Liver (tissue), 9 donors: Measurements from ENCODE around the gene ATAD3A. TPM values are rescaled to one million over a fixed set of nuclear protein-coding genes. Genes with fewer than 3 reads are reported as not detected.
"Not testable (repeated sequence)": the region's sequence is repeated elsewhere in the genome, so short reads cannot be mapped to it uniquely, and the experiment has no call there.

Experiments used
- DNase-seq: peaks from one replicate; pipeline ENCODE4 v3.0.0-alpha.2; 2017; ENCODE audit warnings: low spot score
- H3K27ac ChIP-seq, 2 donors: one replicate each; pipeline ENCODE4 v1.7.0; 2013; ENCODE audit warnings: inconsistent platforms in 2 of 2, low read length in 2 of 2, control low read depth in 1 of 2, low read depth in 1 of 2, mild to moderate bottlenecking in 1 of 2
- H3K27me3 ChIP-seq, 4 donors: one replicate each; pipeline versions ENCODE4 v1.6.1 to v1.7.0; 2013; ENCODE audit warnings: low read length in 3 of 4, inconsistent platforms in 1 of 4, mild to moderate bottlenecking in 1 of 4, moderate library complexity in 1 of 4; ENCODE audit not compliant: control insufficient read depth in 4 of 4, insufficient read depth in 4 of 4
- H3K36me3 ChIP-seq, 4 donors: one replicate each; pipeline versions ENCODE4 v1.6.1 to v1.7.0; 2013; ENCODE audit warnings: low read length in 3 of 4, mild to moderate bottlenecking in 3 of 4, low read depth in 1 of 4, moderate library complexity in 1 of 4; ENCODE audit not compliant: control insufficient read depth in 4 of 4, insufficient read depth in 3 of 4
- H3K4me1 ChIP-seq, 4 donors: one replicate each; pipeline versions ENCODE4 v1.6.1 to v1.7.0; 2013; ENCODE audit warnings: low read length in 3 of 4, mild to moderate bottlenecking in 3 of 4, moderate library complexity in 1 of 4; ENCODE audit not compliant: control insufficient read depth in 4 of 4, insufficient read depth in 4 of 4
- H3K4me3 ChIP-seq, 3 donors: one replicate each; pipeline versions ENCODE4 v1.6.1 to v1.7.0; 2013; ENCODE audit warnings: low read length in 3 of 3, control low read depth in 1 of 3, low read depth in 1 of 3, mild to moderate bottlenecking in 1 of 3
- H3K9ac ChIP-seq, 2 donors: one replicate each; pipeline ENCODE4 v1.7.0; 2013; ENCODE audit warnings: low read length in 2 of 2, mild to moderate bottlenecking in 2 of 2, moderate library complexity in 2 of 2, control low read depth in 1 of 2, low read depth in 1 of 2
- H3K9me3 ChIP-seq, 4 donors: one replicate each; pipeline versions ENCODE4 v1.6.1 to v1.7.0; 2013; ENCODE audit warnings: low read length in 3 of 4; ENCODE audit not compliant: control insufficient read depth in 4 of 4
- EGR1 ChIP-seq, 2 donors: IDR thresholded peaks; 2 replicates each; pipeline ENCODE4 v1.6.1; 2016 to 2018; ENCODE audit warnings: antibody characterized with exemption in 2 of 2, low read depth in 2 of 2
- FOXA2 ChIP-seq: IDR thresholded peaks from 2 replicates; pipeline ENCODE4 v1.6.1; 2016; ENCODE audit warnings: antibody characterized with exemption
- GABPA ChIP-seq, 2 donors: IDR thresholded peaks in 1 of 2; conservative IDR thresholded peaks in 1 of 2; 2 replicates each; pipeline ENCODE4 v1.6.1; 2016; ENCODE audit warnings: antibody characterized with exemption in 2 of 2, mild to moderate bottlenecking in 1 of 2, moderate library complexity in 1 of 2
- JUND ChIP-seq, 2 donors: IDR thresholded peaks; 2 replicates each; pipeline ENCODE4 v1.6.1; 2016; ENCODE audit warnings: antibody characterized with exemption in 2 of 2
- MAX ChIP-seq: IDR thresholded peaks from 2 replicates; pipeline ENCODE4 v1.6.1; 2016; ENCODE audit warnings: antibody characterized with exemption
- NR2F2 ChIP-seq: IDR thresholded peaks from 2 replicates; pipeline ENCODE4 v1.6.1; 2016; ENCODE audit warnings: antibody characterized with exemption
- RAD21 ChIP-seq, 2 donors: IDR thresholded peaks; 2 replicates each; pipeline ENCODE4 v1.6.1; 2016; ENCODE audit warnings: antibody characterized with exemption in 2 of 2, mild to moderate bottlenecking in 2 of 2
- REST ChIP-seq: IDR thresholded peaks from 2 replicates; pipeline ENCODE4 v1.6.1; 2016; ENCODE audit warnings: antibody characterized with exemption, mild to moderate bottlenecking
- RXRA ChIP-seq, 2 donors: IDR thresholded peaks; 2 replicates each; pipeline ENCODE4 v1.6.1; 2017 to 2018; ENCODE audit warnings: antibody characterized with exemption in 2 of 2, mild to moderate bottlenecking in 1 of 2
- SP1 ChIP-seq: IDR thresholded peaks from 2 replicates; pipeline ENCODE4 v1.6.1; 2018; ENCODE audit warnings: antibody characterized with exemption, mild to moderate bottlenecking
- TAF1 ChIP-seq: conservative IDR thresholded peaks from 2 replicates; pipeline ENCODE4 v1.6.1; 2016; ENCODE audit warnings: antibody characterized with exemption, mild to moderate bottlenecking
- ZBTB33 ChIP-seq: IDR thresholded peaks from 2 replicates; pipeline ENCODE4 v1.6.1; 2016; ENCODE audit warnings: antibody characterized with exemption
- WGBS: extraction: QIAGEN DNeasy Blood & Tissue Kit; methylation state at CpG from one replicate; pipeline ENCODE4 v1.1.7; 2013; 5-methylcytosine and 5-hydroxymethylcytosine counted together
- polyA plus RNA-seq, 2 donors: library from polyadenylated mRNA; stranded (reverse) in 1 of 2; unstranded in 1 of 2; fragments of 200-250 nt in 1 of 2; fragments of >200 nt in 1 of 2; fragmentation: Nextera tagmentation in 1 of 2; extraction: Ambion mirVana in 1 of 2; gene quantifications; one replicate each; pipeline versions ENCODE4 v1.2.1 to v1.2.3, GENCODE V29; 2013 to 2015
- total RNA-seq, 2 donors: library from RNA; depleted of rRNA; stranded (reverse); fragments of >200 nt; gene quantifications; one replicate each; pipeline ENCODE4 v1.2.3, GENCODE V29; 2014
- TF ChIP-seq, protein P1 (sequence below): IDR thresholded peaks from 2 replicates; pipeline ENCODE4 v1.6.1; 2016; ENCODE audit warnings: antibody characterized with exemption
- donor health status: healthy.
- donor health status: healthy.
- donor health status: healthy.
- donor health status: healthy.
- donor health status: healthy.

ATAD3A gene
- total and polyA plus RNA-seq, 4 donors, result 7.2 to 20.0 (median 15.8) TPM

- peaks cover 0 to 18% (median 5%) of the 10 kb centered on the region in 4 donors for H3K36me3 ChIP-seq
- not testable (repeated sequence) for H3K9ac ChIP-seq, H3K4me3 ChIP-seq
These were observed 5.0 kb downstream of the ATAD3A start for GRCh38 chr1:1516923-1517322.

DNA sequence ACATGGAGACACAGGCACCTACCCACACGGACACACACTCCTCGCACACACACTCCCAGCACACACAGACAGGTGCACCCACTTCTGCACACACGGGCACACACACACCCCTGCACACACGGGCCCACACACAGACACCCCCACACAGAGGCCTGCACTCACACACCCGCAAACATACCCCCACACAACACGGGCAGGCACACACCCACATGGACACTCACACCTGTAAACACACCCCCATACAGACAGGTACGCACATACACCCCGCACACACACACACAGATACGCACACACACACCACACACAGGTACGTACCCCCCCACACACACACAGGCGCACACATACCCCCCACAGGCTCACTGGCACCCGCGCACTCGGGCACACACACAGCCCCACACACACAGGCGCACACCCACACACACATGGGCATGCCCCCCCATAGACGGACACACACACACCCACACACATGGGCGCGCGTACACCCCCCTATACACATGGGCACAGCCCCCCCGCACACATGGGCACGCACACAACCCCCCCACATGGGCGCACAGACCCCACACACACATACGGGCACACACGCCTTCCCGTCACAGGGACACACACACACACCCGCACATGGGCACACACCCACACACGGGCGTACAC lies 6.1 kb downstream of the ATAD3A start:
- H3K9me3 ChIP-seq, result no peaks in the 10 kb centered on the region
- no peak overlapping the region for H3K9ac ChIP-seq
- no peak for TF ChIP-seq FOXA2
- TF ChIP-seq SP1, result no peak
- no peak for TF ChIP-seq JUND (IDR thresholded peaks at IDR 0.05)
- no peak for TF ChIP-seq MAX
- TF ChIP-seq EGR1 (IDR thresholded peaks at IDR 0.05; ENCODE audit: low read depth in 2 of 2), result no peak
- no peak for TF ChIP-seq NR2F2
- no peak for TF ChIP-seq GABPA (IDR thresholded peaks at IDR 0.05 in 1 of 2, conservative IDR thresholded peaks at IDR 0.05 in 1 of 2)
- TF ChIP-seq, protein P1, sequence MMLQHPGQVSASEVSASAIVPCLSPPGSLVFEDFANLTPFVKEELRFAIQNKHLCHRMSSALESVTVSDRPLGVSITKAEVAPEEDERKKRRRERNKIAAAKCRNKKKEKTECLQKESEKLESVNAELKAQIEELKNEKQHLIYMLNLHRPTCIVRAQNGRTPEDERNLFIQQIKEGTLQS, result no peak
- no peak for TF ChIP-seq REST
- TF ChIP-seq RXRA (IDR thresholded peaks at IDR 0.05), result no peak
- TF ChIP-seq ZBTB33, result no peak
- TF ChIP-seq TAF1, result no peak
- TF ChIP-seq RAD21 (IDR thresholded peaks at IDR 0.05), result no peak
- peaks cover 0 to 18% (median 7%) of the 10 kb centered on the region in 4 donors for H3K36me3 ChIP-seq
- H3K27ac ChIP-seq, result no peak overlapping the region
- no peak overlapping the region for H3K4me3 ChIP-seq
- H3K4me1 ChIP-seq, result peaks cover 0 to 10% (median 5%) of the 10 kb centered on the region in 4 donors
- DNase-seq, result no peak
- 95% methylated on average over 28 of the region's 28 CpGs for WGBS
- H3K27me3 ChIP-seq, result no peaks in the 10 kb centered on the region

More at GRCh38 chr1:1516923-1517322, 5.0 kb downstream of the ATAD3A start:
- not testable (repeated sequence) for H3K27ac ChIP-seq, H3K27me3 ChIP-seq, H3K9me3 ChIP-seq, H3K4me1 ChIP-seq, DNase-seq
- 98% methylated on average over 14 of the region's 14 CpGs for WGBS

- H3K27ac ChIP-seq, H3K9ac ChIP-seq, H3K27me3 ChIP-seq, H3K4me1 ChIP-seq, H3K4me3 ChIP-seq, DNase-seq, H3K9me3 ChIP-seq: not testable (repeated sequence)
- H3K36me3 ChIP-seq, result peaks cover 0 to 18% (median 9%) of the 10 kb centered on the region in 4 donors
- 96% methylated on average over 19 of the region's 19 CpGs for WGBS
These were observed 6.7 kb downstream of the ATAD3A start for GRCh38 chr1:1518621-1519007.

GRCh38 chr1:1519805-1520505 lies 8.0 kb downstream of the ATAD3A start:
- H3K4me1 ChIP-seq, H3K9ac ChIP-seq, H3K27me3 ChIP-seq, H3K9me3 ChIP-seq, DNase-seq, H3K27ac ChIP-seq, H3K4me3 ChIP-seq: not testable (repeated sequence)
- peaks cover 0 to 18% (median 9%) of the 10 kb centered on the region in 4 donors for H3K36me3 ChIP-seq
- 98% methylated on average over 51 of the region's 51 CpGs for WGBS
